GM21390 (cell line): ENCODE measurements around the gene TRAP1.
"Not testable (repeated sequence)": the region's sequence is repeated elsewhere in the genome, so short reads cannot be mapped to it uniquely, and the experiment has no call there.

Experiments used
- ATAC-seq: cut with Tn5 transposase; IDR thresholded peaks from one replicate; pipeline ENCODE4 v1.9.1; 2021; ENCODE audit not compliant: unreplicated experiment

The TRAP1 gene

DNA sequence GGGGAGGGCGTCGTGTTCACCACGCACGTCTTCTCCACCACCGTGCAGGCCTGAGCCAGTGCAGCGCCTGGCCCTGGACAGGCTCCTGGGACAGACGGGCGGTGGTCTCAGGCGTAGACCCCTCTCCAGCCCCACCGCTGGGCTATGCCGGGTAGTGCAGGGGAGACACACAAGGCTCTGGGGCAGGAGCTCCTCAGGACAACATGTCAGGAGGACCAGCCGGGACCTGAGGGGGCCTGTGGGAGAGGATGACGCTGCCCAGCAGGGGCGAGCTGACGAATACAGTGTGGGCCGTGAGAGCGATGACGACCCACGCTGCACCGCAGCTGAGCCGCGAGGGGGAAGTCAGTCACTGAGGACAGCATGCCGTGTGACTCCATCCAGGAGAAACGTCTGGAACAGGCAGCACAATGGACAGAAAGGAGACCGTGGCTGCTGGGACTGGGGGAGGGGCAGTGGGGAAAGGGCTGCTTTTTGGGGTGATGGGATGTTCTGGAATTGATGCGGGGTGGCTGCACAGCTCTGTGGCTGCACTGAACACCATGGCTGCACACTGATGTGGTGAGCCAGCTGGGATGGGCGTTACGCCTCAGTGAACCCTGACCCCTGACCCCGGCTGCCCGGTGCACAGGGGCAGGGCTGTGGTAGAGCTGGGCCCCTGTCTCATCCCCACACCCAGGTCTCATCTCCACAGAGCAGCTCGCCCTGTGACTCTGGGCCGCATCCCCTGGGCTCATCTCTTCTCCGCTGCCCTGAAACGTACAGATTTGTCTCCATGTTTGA, 42.6 kb downstream of the TRAP1 start:
- ATAC-seq: no peak

GRCh38 chr16:3673676-3674377, 43.5 kb downstream of the TRAP1 start:
- ATAC-seq: no peak

GRCh38 chr16:3673201-3673600, 44.1 kb downstream of the TRAP1 start:
- no peak for ATAC-seq

DNA sequence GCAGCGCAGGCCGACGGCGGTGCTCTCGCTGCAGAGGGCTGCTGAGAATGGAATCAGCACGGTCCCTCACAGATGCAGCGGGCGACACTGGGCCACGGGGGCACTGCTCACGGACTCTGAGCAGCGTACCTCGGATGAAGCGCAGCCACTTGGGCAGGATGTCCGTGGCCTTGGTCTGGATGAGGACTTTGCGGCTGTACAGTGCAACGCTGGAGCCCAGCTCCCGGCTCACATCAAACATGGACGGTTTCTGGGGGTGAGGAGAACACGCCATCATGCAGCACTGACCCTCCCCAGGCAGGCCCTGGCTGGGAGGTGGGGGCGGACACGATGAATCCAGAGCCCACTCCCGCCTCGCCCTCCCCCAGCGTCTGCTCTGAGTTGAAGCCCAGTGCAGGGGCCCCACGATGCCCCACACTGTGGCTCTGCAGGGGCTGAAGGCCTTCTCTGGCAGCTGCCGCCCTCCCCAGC, 44.7 kb downstream of the TRAP1 start:
- no peak for ATAC-seq

- ATAC-seq: no peak
Observed at GRCh38 chr16:3671424-3671823, 45.9 kb downstream of the TRAP1 start.

DNA sequence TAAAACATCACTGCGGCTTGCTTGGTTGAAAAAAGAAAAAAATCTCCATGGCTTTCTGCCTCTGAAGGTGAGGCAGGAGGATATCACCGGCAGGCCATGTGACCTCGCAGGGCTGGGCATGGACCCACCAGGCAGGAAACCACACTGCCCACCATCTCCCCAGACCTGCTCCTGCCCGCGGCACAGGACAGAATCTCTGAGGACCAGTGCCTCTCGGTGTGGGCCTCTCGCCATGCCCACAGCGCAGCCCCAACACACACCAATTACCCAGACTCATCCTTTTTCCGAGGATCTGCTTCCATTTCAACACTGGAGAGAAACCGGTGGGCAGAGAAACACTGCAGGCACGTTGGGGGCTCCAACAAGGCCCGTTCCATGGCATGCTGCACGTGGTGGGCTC, 46.6 kb downstream of the TRAP1 start:
- ATAC-seq: no peak

DNA sequence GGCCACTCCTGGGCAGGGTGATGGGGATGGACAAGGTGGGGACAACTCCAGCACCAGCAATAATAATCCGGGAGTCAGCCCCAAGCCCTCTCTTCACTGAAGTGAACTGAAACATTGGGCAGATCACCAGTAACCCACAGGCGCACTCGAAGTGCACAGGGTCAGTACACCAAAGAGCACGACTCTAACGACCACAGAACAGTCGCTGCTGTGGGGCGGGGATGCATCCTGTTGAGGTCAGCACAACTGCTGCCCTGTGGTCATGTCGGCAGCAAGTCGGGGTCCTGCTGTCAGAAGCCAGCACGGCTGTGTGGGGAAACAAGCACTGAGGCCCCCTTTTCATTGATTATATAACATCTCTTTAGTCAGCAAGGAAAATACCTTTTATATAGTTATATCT, 48.2 kb downstream of the TRAP1 start:
- ATAC-seq: no peak

DNA sequence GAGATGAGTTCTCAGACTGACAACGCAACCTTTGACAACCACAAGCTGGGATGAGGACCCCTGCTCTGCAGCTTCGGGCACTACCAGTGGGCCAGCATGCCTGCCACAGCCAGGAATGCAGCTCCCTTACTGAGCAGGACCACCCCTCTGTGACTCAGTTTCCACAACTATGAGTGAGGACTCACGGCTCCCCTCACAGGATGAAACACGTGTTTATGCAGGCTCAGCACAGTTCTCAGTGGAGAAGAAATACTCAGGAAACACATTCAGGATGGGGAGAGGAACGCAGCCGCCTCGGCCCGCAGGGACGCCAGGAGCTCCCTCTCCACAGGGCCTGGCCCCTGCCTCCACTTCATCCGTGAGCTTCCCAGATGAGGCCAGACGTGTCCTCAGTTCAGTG, 48.7 kb downstream of the TRAP1 start:
- ATAC-seq: no peak

- no peak for ATAC-seq
Observed at GRCh38 chr16:3665508-3665907, 51.8 kb downstream of the TRAP1 start.

GRCh38 chr16:3664187-3664896, 53.0 kb downstream of the TRAP1 start:
- ATAC-seq: no peak

- no peak for ATAC-seq
Observed at GRCh38 chr16:3662601-3663000, 54.7 kb downstream of the TRAP1 start.

DNA sequence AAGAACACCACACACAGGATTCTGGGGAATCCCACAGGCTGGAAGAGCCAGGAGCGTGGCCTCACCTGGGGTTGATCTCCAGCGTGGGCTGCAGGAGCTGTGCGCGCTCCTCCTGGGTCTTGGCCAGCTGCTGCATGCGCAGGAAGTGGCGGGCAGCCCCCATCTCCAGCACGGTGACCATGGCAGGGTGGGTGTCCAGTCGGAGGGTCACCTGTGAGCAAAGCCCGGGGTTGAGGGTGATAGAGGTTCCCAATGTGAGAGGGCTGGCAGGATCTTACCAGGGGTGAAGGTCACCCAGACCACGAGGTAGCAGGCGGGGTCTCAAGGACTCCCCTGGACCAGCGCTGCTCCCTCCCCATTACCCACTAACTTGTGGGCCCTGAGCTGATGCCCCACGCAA, 55.4 kb downstream of the TRAP1 start:
- ATAC-seq: no peak

GRCh38 chr16:3661311-3661710, 56.0 kb downstream of the TRAP1 start:
- ATAC-seq: no peak

GRCh38 chr16:3659251-3659650, 58.1 kb downstream of the TRAP1 start:
- ATAC-seq: no peak

GRCh38 chr16:3656491-3657468, 60.5 kb downstream of the TRAP1 start:
- ATAC-seq: no peak

- ATAC-seq: not testable (repeated sequence)
Observed at GRCh38 chr16:3656160-3656490, 61.2 kb downstream of the TRAP1 start.

GRCh38 chr16:3655396-3656159, 61.7 kb downstream of the TRAP1 start:
- no peak for ATAC-seq

DNA sequence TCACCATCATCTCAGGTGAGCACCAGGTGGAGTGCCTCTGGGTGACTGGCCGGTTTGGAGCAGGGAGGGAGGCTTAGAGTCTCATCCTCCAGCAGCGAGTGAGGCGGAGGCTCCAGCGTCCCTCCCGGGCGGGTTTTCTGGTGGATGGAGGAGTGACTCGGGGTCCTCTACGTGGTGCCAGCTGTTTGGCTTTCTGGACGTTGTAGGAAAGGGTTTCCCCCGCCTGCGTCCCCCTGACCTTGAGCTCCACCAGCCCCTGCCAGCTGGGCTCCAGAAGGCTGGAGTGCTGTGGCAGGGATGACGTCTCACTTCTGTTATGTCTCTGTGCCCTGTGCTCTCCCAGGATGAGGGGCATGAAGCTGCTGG, 62.3 kb downstream of the TRAP1 start:
- ATAC-seq: no peak

- no peak for ATAC-seq
Observed at GRCh38 chr16:3654249-3654991, 62.9 kb downstream of the TRAP1 start, which contains the start of gene DNASE1. Gene DNASE1, plus strand, starts transcription at chr16:3654691. Its CDS starts 683 bp downstream, at chr16:3655374.
